Measurements from ENCODE around the gene CITED2.

Gene CITED2

DNA sequence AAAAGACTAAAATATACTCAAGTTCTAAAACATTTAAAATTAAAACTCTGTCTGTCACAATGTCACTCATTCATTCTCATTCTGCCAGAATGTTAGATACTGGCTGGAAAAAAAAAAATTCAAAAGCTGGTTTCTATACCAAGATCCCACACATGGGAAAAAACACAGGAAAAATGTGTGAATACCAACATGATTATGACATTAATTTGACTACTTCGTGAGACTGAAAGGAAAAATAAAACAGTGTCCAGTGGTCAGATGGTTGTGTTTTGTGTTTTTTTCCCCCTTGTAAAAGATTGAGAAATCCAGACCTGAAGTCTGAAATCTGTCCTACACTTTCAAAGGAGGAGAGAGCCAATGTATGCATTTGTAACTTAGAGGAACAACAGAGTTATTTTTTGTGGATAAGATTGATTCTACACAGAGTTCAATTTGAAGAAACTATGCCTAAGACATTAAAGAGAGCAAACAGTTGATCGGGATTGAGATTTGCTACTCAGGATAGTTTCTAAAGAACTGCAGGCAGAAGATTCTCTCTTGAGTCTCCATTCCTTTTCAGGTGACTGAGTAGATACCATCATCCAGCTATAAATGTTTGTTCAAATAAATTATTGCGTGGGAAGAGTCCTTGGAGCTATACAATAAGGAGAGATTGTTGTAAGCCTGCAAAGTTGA, 43.5 kb downstream of the CITED2 start:
- DNase-seq (ENCODE audit: low read depth in 2 of 2), result no peak

DNA sequence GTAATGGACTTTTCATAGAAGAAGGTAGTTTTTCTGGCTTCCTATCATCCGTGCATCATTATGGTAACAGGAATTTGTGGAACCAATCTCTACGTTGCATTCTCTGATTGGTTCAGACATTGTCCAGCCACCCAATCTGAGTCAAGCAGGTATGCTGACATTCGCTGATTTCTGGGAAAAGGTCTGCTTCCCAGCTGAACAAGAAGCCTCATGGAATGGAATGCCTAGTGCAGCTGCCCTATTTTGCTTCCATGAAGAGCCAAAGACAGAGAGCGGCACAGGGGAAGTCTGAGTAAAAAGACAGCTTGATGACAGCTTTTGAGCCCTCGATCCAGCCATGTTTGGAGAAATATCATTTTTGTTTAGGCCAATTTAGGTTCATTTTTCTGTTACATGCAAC, 44.1 kb downstream of the CITED2 start:
- DNase-seq (ENCODE audit: low read depth in 2 of 2), result no peak

DNA sequence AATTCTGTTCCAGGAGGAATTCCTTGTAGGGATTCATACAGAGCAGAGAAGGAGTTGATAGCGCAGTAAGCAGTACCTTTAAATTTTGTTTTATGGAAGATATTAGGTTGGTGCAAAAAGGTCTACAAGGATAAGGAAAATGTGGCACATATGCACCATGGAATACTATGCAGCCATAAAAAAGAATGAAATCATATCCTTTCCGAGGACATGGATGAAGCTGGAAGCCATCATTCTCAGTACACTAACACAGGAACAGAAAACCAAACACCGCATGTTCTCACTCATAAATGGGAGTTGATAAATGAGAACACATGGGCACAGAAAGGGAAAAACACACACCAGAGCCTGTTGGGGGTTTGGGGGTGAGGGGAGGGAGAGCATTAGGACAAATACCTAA, 45.2 kb downstream of the CITED2 start:
- no peak for DNase-seq (ENCODE audit: low read depth in 2 of 2)

DNA sequence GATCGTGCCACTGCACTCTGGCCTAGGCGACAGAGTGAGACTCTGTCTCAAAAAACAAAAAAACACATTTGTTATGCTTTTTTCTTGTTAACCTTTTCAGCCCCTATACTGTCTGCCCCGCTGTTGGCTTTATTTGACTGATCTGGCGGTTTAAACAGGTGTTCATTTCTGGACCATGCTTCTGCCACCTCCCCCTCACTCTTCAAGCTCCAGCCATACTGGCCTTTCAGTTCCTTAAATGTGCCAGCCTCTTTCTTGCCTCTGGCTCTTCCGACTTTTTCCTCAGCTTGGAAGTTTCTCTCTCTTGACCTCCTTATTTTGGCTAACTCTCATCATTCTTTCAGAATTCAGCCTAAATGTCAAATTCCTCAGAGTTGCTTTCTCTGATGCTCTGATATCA, 47.4 kb downstream of the CITED2 start:
- no peak for DNase-seq (ENCODE audit: low read depth in 2 of 2)

DNA sequence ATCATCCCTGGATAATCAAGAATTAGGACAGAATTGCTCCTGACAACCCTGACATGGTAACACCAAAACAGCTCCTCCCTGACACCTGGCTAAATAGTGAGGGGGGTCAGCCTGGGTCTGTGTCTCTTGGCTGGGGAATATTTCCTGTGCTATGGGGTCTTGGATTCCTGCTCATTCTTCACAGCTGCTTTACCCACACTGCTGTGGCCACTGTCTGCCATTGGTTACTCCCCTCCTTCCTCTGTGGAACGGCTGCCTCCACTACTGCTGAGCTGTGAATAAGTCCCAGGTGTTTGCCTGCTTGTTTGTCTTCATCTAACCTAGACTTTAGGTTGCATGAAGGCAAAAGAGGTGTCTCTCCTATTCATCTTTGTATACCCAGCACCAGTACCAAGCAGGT, 48.8 kb downstream of the CITED2 start:
- no peak for DNase-seq (ENCODE audit: low read depth in 2 of 2)

DNA sequence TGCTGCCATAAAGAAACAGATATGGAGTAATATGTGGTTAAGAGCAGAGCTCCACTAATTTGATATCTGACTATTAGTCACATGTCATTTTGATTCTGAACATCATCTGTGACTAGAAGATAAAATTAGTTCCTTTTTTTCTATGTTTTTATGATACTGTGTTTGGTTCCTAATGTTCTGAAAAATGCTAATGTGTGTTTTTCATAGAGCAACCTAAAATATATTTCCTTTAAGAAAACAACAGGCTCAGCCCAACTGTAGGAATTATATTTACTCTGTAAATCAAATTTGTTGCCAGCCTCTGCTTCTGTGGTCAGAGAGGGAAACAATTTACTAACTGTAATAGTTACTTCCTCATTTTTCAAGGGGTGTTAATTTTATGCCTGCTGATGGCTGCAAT, 49.3 kb downstream of the CITED2 start:
- DNase-seq (ENCODE audit: low read depth in 2 of 2), result no peak

DNA sequence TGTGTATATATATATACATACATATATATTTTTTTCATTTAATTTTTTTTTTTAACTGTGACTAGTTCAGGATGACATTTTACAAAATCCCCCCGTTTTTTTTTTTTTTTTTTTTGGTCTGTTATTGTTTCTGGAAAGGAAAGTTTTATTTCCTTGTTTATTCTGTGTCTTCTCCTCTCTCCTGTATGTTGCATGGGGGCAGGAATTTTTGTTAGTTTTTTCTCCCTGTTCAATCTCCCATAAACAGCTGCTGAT, 50.2 kb downstream of the CITED2 start:
- DNase-seq (ENCODE audit: low read depth in 2 of 2), result no peak

DNA sequence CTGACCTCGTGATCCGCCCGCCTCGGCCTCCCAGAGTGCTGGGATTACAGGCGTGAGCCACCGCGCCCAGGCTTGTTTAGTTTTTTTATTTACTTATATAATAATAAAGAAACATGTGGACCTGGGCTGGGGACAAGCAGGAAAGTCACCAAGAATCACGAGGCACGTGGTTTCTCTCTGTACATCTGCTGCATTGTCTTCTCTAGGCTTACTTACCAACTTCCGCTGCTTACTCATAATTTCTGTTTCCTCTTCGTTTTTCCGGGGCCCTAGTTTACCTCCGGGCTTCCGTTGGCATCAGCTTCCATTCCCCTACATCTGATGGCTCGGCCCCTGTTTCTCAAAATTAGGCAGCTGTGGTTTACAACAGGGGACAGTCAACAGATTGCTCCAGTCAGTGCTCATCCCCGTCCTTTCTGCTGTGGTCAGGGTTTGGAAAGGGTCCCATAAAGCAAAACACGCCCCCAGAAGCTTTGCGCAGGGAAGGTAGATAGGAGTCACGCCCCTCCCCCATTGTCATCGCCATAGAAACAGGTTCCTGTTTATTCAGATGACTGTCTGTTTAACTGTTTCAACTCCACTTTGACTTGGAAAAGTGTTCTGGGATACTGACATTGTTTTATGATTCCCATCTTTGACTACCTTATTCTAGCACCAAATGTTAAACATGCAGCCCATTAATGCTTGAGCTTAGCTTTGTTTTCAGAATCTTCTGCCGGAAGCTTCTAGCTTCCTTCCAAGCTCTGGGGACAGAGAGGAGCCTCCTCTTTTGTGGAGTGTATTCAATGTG, 50.7 kb downstream of the CITED2 start:
- no peak for DNase-seq (ENCODE audit: low read depth in 2 of 2)
